ENCODE results near the gene MCM3AP. TPM values are rescaled to one million over a fixed set of nuclear protein-coding genes. Genes with fewer than 3 reads are reported as not detected.
"Not testable (repeated sequence)": the region's sequence is repeated elsewhere in the genome, so short reads cannot be mapped to it uniquely, and the experiment has no call there.

The MCM3AP gene
- total and polyA plus RNA-seq, 4 donors = 14.7 to 111 (median 67.1) TPM

- intact Hi-C loops (cut with DNase I) = loop anchor here (5.0 kb wide), 3 partner anchors 57 to 258 kb away; partner anchors contain the start of genes C21orf58 (in 1 of the 2), MCM3AP (in 1 of the 2), PCNT (in 1 of the 2) and YBEY (in 1 of the 2)
Observed at GRCh38 chr21:46229923-46230260, 55.5 kb downstream of the MCM3AP start.

GRCh38 chr21:46229133-46229922 lies 56.1 kb downstream of the MCM3AP start:
- H3K4me3 ChIP-seq (ENCODE audit: low read length in 2 of 2) = peak overlapping the region; percentile 27 to 28
- no peaks in the 10 kb centered on the region for H3K27me3 ChIP-seq (ENCODE audit: control insufficient read depth in 1 of 2, insufficient read depth in 2 of 2, low read length in 1 of 2)
- WGBS, 2 donors = 4 to 5% methylated on average over 42 to 72 of the region's 72 CpGs
- H3K27ac ChIP-seq (ENCODE audit: low read depth in 1 of 2, low read length in 2 of 2) = peak overlapping the region; percentile 9 to 20
- peaks cover 0 to 2% of the 10 kb centered on the region in 2 donors for H3K36me3 ChIP-seq (ENCODE audit: control insufficient read depth in 1 of 2, insufficient read depth in 2 of 2, low read length in 1 of 2)
- DNase-seq = peak in 1 of 2 donors; percentile 74
- no peaks in the 10 kb centered on the region for H3K9me3 ChIP-seq (ENCODE audit: control insufficient read depth, low read length)
- ATAC-seq (ENCODE audit: low FRiP score) = peak; percentile 53
- peaks cover 0 to 3% of the 10 kb centered on the region in 2 donors for H3K4me1 ChIP-seq (ENCODE audit: control insufficient read depth in 1 of 2, insufficient read depth in 2 of 2, low read length in 2 of 2)
- intact Hi-C loops (cut with DNase I) = loop anchor here in 1 of 2 donors (5.0 kb wide), 3 partner anchors 58 to 257 kb away; partner anchors contain the start of genes C21orf58, MCM3AP, PCNT and YBEY

More at GRCh38 chr21:46229923-46230260, 55.5 kb downstream of the MCM3AP start:
- H3K27me3 ChIP-seq (ENCODE audit: control insufficient read depth in 1 of 2, insufficient read depth in 2 of 2, low read length in 1 of 2) = no peaks in the 10 kb centered on the region
- ATAC-seq (ENCODE audit: low FRiP score) = no peak
- no peak overlapping the region for H3K4me3 ChIP-seq (ENCODE audit: low read length in 2 of 2)
- H3K4me1 ChIP-seq (ENCODE audit: control insufficient read depth in 1 of 2, insufficient read depth in 2 of 2, low read length in 2 of 2) = peaks cover 0 to 3% of the 10 kb centered on the region in 2 donors
- H3K9me3 ChIP-seq (ENCODE audit: control insufficient read depth, low read length) = no peaks in the 10 kb centered on the region
- 82 to 83% methylated on average over 6 of the region's 6 CpGs for WGBS, 2 donors
- peaks cover 0 to 4% of the 10 kb centered on the region in 2 donors for H3K36me3 ChIP-seq (ENCODE audit: control insufficient read depth in 1 of 2, insufficient read depth in 2 of 2, low read length in 1 of 2)
- H3K27ac ChIP-seq (ENCODE audit: low read depth in 1 of 2, low read length in 2 of 2) = no peak overlapping the region
- DNase-seq = no peak

GRCh38 chr21:46228345-46229051 lies 56.9 kb downstream of the MCM3AP start, which contains the start of gene LSS:
Gene LSS (minus strand): TSS chr21:46228774. CDS start chr21:46228745, 29 bp downstream.
- Histone ChIP-seq H3K36me3 (ENCODE audit: control insufficient read depth in 1 of 2, insufficient read depth in 2 of 2, low read length in 1 of 2) (peaks cover 0 to 2% of the 10 kb centered on the region in 2 donors), H3K27ac (ENCODE audit: low read depth in 1 of 2, low read length in 2 of 2) (peak within 1 kb of the TSS; percentile 20 to 76), H3K4me3 (ENCODE audit: low read length in 2 of 2) (peak within 1 kb of the TSS; percentile 69 to 95), H3K4me1 (ENCODE audit: control insufficient read depth in 1 of 2, insufficient read depth in 2 of 2, low read length in 2 of 2) (peaks cover 0 to 3% of the 10 kb centered on the region in 2 donors), H3K27me3 (ENCODE audit: control insufficient read depth in 1 of 2, insufficient read depth in 2 of 2, low read length in 1 of 2) (no peaks in the 10 kb centered on the region), H3K9me3 (ENCODE audit: control insufficient read depth, low read length) (no peaks in the 10 kb centered on the region)
- WGBS, 2 donors = 0% methylated on average over 51 to 77 of the region's 77 CpGs
- DNase-seq (peak; percentile 99 to 100), ATAC-seq (ENCODE audit: low FRiP score) (peak; percentile 96)
- intact Hi-C loops (cut with DNase I) = loop anchor here in 1 of 2 donors (5.0 kb wide), 3 partner anchors 59 to 256 kb away; partner anchors contain the start of genes C21orf58, MCM3AP, PCNT and YBEY

- Histone ChIP-seq H3K27ac (ENCODE audit: low read depth in 1 of 2, low read length in 2 of 2) (peak overlapping the region in 1 of 2 donors; percentile 76), H3K9me3 (ENCODE audit: control insufficient read depth, low read length) (no peaks in the 10 kb centered on the region), H3K4me3 (ENCODE audit: low read length in 2 of 2) (peak overlapping the region; percentile 69 to 95), H3K4me1 (ENCODE audit: control insufficient read depth in 1 of 2, insufficient read depth in 2 of 2, low read length in 2 of 2) (peaks cover 0 to 3% of the 10 kb centered on the region in 2 donors), H3K36me3 (ENCODE audit: control insufficient read depth in 1 of 2, insufficient read depth in 2 of 2, low read length in 1 of 2) (peaks cover 0 to 2% of the 10 kb centered on the region in 2 donors), H3K27me3 (ENCODE audit: control insufficient read depth in 1 of 2, insufficient read depth in 2 of 2, low read length in 1 of 2) (no peaks in the 10 kb centered on the region)
- intact Hi-C loops (cut with DNase I) = loop anchor here in 1 of 2 donors (5.0 kb wide), 3 partner anchors 59 to 256 kb away; partner anchors contain the start of genes C21orf58, MCM3AP, PCNT and YBEY
- no peak for ATAC-seq (ENCODE audit: low FRiP score)
- peak in 1 of 2 donors; percentile 55 for DNase-seq
- WGBS, 2 donors = 0 to 1% methylated on average over 20 of the region's 20 CpGs
Observed at GRCh38 chr21:46227811-46228344, 57.5 kb downstream of the MCM3AP start.

DNA sequence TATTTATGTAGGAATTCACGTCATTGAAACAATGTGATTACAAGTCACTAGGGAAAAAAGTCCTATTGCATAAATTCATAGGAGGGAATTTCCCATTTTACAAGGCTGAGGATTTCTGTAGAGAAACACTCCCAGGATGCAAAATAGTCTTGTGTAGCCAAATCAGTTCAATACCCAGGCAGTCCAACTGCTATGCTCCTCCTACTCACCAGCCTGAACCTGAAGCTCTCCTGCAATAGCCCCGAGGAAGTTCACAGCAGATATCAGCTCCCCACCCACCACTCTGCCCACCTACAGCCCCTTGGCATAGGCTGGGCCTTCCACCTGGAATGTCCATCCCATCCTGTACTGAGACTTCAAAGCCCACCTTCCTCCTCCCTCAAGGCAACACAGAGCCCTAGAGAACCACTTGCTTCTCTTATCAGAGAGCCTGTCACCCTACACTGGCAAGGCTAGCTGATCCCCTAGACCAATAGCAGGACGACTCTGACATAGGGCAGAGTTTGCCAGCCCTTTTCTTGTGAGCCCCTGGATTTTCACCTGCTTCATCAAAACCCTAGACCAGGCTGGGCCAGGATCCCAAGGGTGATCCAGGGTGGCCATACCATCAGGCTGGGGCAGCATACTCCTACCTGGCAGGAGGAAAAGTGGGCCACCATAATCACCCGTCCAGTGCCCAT lies 58.4 kb downstream of the MCM3AP start:
- ATAC-seq (ENCODE audit: low FRiP score) = no peak
- peak overlapping the region; percentile 69 to 95 for H3K4me3 ChIP-seq (ENCODE audit: low read length in 2 of 2)
- H3K4me1 ChIP-seq (ENCODE audit: control insufficient read depth in 1 of 2, insufficient read depth in 2 of 2, low read length in 2 of 2) = peaks cover 0 to 3% of the 10 kb centered on the region in 2 donors
- H3K27ac ChIP-seq (ENCODE audit: low read depth in 1 of 2, low read length in 2 of 2) = no peak overlapping the region
- DNase-seq = peak; percentile 39 to 55
- intact Hi-C loops (cut with DNase I) = loop anchor here in 1 of 2 donors (5.0 kb wide), 3 partner anchors 60 to 255 kb away; partner anchors contain the start of genes C21orf58, MCM3AP, PCNT and YBEY
- no peaks in the 10 kb centered on the region for H3K27me3 ChIP-seq (ENCODE audit: control insufficient read depth in 1 of 2, insufficient read depth in 2 of 2, low read length in 1 of 2)
- no peaks in the 10 kb centered on the region for H3K9me3 ChIP-seq (ENCODE audit: control insufficient read depth, low read length)
- H3K36me3 ChIP-seq (ENCODE audit: control insufficient read depth in 1 of 2, insufficient read depth in 2 of 2, low read length in 1 of 2) = peaks cover 0 to under 1% of the 10 kb centered on the region in 2 donors
- 12 to 24% methylated on average over 4 of the region's 4 CpGs for WGBS, 2 donors

DNA sequence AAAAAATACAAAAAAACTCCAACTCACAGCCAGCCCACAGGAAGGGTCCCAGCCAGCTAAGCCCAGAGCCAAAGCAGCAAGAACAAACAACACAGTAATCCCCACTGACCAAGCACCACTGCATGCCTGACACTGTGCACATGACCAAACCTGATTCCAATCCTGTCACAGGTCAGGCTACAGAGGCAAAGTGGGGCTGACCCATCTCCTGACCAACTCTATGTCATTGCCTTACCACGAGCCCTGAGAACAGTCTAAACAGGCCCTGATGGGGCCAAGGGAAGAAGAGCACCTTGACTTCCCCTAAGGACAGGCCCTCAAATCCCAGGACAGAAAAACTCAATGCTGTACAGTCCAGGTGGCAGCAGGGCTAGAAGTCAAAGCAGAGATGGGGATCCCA lies 59.3 kb downstream of the MCM3AP start:
- Histone ChIP-seq H3K27me3 (ENCODE audit: control insufficient read depth in 1 of 2, insufficient read depth in 2 of 2, low read length in 1 of 2) (no peaks in the 10 kb centered on the region), H3K27ac (ENCODE audit: low read depth in 1 of 2, low read length in 2 of 2) (no peak overlapping the region), H3K4me3 (ENCODE audit: low read length in 2 of 2) (no peak overlapping the region), H3K36me3 (ENCODE audit: control insufficient read depth in 1 of 2, insufficient read depth in 2 of 2, low read length in 1 of 2) (no peaks in the 10 kb centered on the region), H3K4me1 (ENCODE audit: control insufficient read depth in 1 of 2, insufficient read depth in 2 of 2, low read length in 2 of 2) (peaks cover 0 to 3% of the 10 kb centered on the region in 2 donors), H3K9me3 (ENCODE audit: control insufficient read depth, low read length) (no peaks in the 10 kb centered on the region)
- ATAC-seq (ENCODE audit: low FRiP score) (no peak), DNase-seq (peak in 1 of 2 donors; percentile 47)
- intact Hi-C loops (cut with DNase I) = loop anchor here in 1 of 2 donors (5.0 kb wide), 3 partner anchors 61 to 254 kb away; partner anchors contain the start of genes C21orf58, MCM3AP, PCNT and YBEY
- 44 to 46% methylated on average over 1 of the region's 1 CpG for WGBS, 2 donors

- H3K9me3 ChIP-seq (ENCODE audit: control insufficient read depth, low read length); H3K4me1 ChIP-seq (ENCODE audit: control insufficient read depth in 1 of 2, insufficient read depth in 2 of 2, low read length in 2 of 2); ATAC-seq (ENCODE audit: low FRiP score); H3K27me3 ChIP-seq (ENCODE audit: control insufficient read depth in 1 of 2, insufficient read depth in 2 of 2, low read length in 1 of 2); H3K27ac ChIP-seq (ENCODE audit: low read depth in 1 of 2, low read length in 2 of 2); H3K36me3 ChIP-seq (ENCODE audit: control insufficient read depth in 1 of 2, insufficient read depth in 2 of 2, low read length in 1 of 2); intact Hi-C loops (cut with DNase I); H3K4me3 ChIP-seq (ENCODE audit: low read length in 2 of 2): not testable (repeated sequence)
- peak in 1 of 2 donors; percentile 38 for DNase-seq
- WGBS, 2 donors = 90 to 93% methylated on average over 18 of the region's 18 CpGs
Observed at GRCh38 chr21:46223661-46224060, 61.8 kb downstream of the MCM3AP start.

Measured in aorta (tissue), 5 donors.